ENCODE measurements around the gene SYDE2.
"Not testable (repeated sequence)": the region's sequence is repeated elsewhere in the genome, so short reads cannot be mapped to it uniquely, and the experiment has no call there.

The SYDE2 gene

GRCh38 chr1:85168884-85169283 lies 31.9 kb downstream of the SYDE2 start:
- no peaks in the 10 kb centered on the region for H3K79me2 ChIP-seq (ENCODE audit: control insufficient read depth, insufficient read depth, low read length, unreplicated experiment)
- H3K4me3 ChIP-seq (ENCODE audit: low read depth, low read length) = no peak overlapping the region
- no peak overlapping the region for H2AFZ ChIP-seq (ENCODE audit: low read length, unreplicated experiment)
- H3K4me1 ChIP-seq (ENCODE audit: control insufficient read depth, insufficient read depth, low read length, unreplicated experiment) = no peaks in the 10 kb centered on the region
- H3K27ac ChIP-seq (ENCODE audit: low read depth, low read length) = no peak overlapping the region
- no peaks in the 10 kb centered on the region for H3K36me3 ChIP-seq (ENCODE audit: insufficient read depth, low read length)
- no peaks in the 10 kb centered on the region for H3K27me3 ChIP-seq (ENCODE audit: insufficient read depth, low read length)

- Histone ChIP-seq H3K4me1 (ENCODE audit: control insufficient read depth, insufficient read depth, low read length, unreplicated experiment) (no peaks in the 10 kb centered on the region), H3K79me2 (ENCODE audit: control insufficient read depth, insufficient read depth, low read length, unreplicated experiment) (no peaks in the 10 kb centered on the region), H2AFZ (ENCODE audit: low read length, unreplicated experiment) (no peak overlapping the region), H3K27me3 (ENCODE audit: insufficient read depth, low read length) (no peaks in the 10 kb centered on the region), H3K36me3 (ENCODE audit: insufficient read depth, low read length) (no peaks in the 10 kb centered on the region), H3K27ac (ENCODE audit: low read depth, low read length) (no peak overlapping the region), H3K4me3 (ENCODE audit: low read depth, low read length) (no peak overlapping the region)
These were observed 34.5 kb downstream of the SYDE2 start for GRCh38 chr1:85166351-85166750.

- Histone ChIP-seq H3K79me2 (ENCODE audit: control insufficient read depth, insufficient read depth, low read length, unreplicated experiment) (no peaks in the 10 kb centered on the region), H3K36me3 (ENCODE audit: insufficient read depth, low read length) (no peaks in the 10 kb centered on the region), H3K4me1 (ENCODE audit: control insufficient read depth, insufficient read depth, low read length, unreplicated experiment) (no peaks in the 10 kb centered on the region), H3K4me3 (ENCODE audit: low read depth, low read length) (no peak overlapping the region), H3K27ac (ENCODE audit: low read depth, low read length) (no peak overlapping the region), H3K27me3 (ENCODE audit: insufficient read depth, low read length) (no peaks in the 10 kb centered on the region), H2AFZ (ENCODE audit: low read length, unreplicated experiment) (no peak overlapping the region)
These were observed 41.9 kb downstream of the SYDE2 start for GRCh38 chr1:85158910-85159309.

- Histone ChIP-seq H2AFZ (ENCODE audit: low read length, unreplicated experiment) (no peak overlapping the region), H3K27me3 (ENCODE audit: insufficient read depth, low read length) (no peaks in the 10 kb centered on the region), H3K79me2 (ENCODE audit: control insufficient read depth, insufficient read depth, low read length, unreplicated experiment) (no peaks in the 10 kb centered on the region), H3K27ac (ENCODE audit: low read depth, low read length) (no peak overlapping the region), H3K36me3 (ENCODE audit: insufficient read depth, low read length) (no peaks in the 10 kb centered on the region), H3K4me1 (ENCODE audit: control insufficient read depth, insufficient read depth, low read length, unreplicated experiment) (no peaks in the 10 kb centered on the region), H3K4me3 (ENCODE audit: low read depth, low read length) (no peak overlapping the region)
These were observed 43.4 kb downstream of the SYDE2 start for GRCh38 chr1:85157436-85157835.

- H3K4me3 ChIP-seq (ENCODE audit: low read depth, low read length) = no peak overlapping the region
- H3K36me3 ChIP-seq (ENCODE audit: insufficient read depth, low read length) = no peaks in the 10 kb centered on the region
- no peaks in the 10 kb centered on the region for H3K27me3 ChIP-seq (ENCODE audit: insufficient read depth, low read length)
- no peaks in the 10 kb centered on the region for H3K79me2 ChIP-seq (ENCODE audit: control insufficient read depth, insufficient read depth, low read length, unreplicated experiment)
- no peak overlapping the region for H3K27ac ChIP-seq (ENCODE audit: low read depth, low read length)
- peaks cover 5% of the 10 kb centered on the region for H3K4me1 ChIP-seq (ENCODE audit: control insufficient read depth, insufficient read depth, low read length, unreplicated experiment)
- no peak overlapping the region for H2AFZ ChIP-seq (ENCODE audit: low read length, unreplicated experiment)
These were observed 47.5 kb downstream of the SYDE2 start for GRCh38 chr1:85153149-85153891.

GRCh38 chr1:85151446-85151845 lies 49.4 kb downstream of the SYDE2 start:
- no peaks in the 10 kb centered on the region for H3K79me2 ChIP-seq (ENCODE audit: control insufficient read depth, insufficient read depth, low read length, unreplicated experiment)
- H3K4me3 ChIP-seq (ENCODE audit: low read depth, low read length) = no peak overlapping the region
- H3K36me3 ChIP-seq (ENCODE audit: insufficient read depth, low read length) = no peaks in the 10 kb centered on the region
- no peaks in the 10 kb centered on the region for H3K27me3 ChIP-seq (ENCODE audit: insufficient read depth, low read length)
- no peak overlapping the region for H3K27ac ChIP-seq (ENCODE audit: low read depth, low read length)
- no peak overlapping the region for H2AFZ ChIP-seq (ENCODE audit: low read length, unreplicated experiment)
- peaks cover 5% of the 10 kb centered on the region for H3K4me1 ChIP-seq (ENCODE audit: control insufficient read depth, insufficient read depth, low read length, unreplicated experiment)

- H3K27me3 ChIP-seq (ENCODE audit: insufficient read depth, low read length) = no peaks in the 10 kb centered on the region
- H2AFZ ChIP-seq (ENCODE audit: low read length, unreplicated experiment) = no peak overlapping the region
- H3K79me2 ChIP-seq (ENCODE audit: control insufficient read depth, insufficient read depth, low read length, unreplicated experiment) = no peaks in the 10 kb centered on the region
- no peak overlapping the region for H3K27ac ChIP-seq (ENCODE audit: low read depth, low read length)
- H3K4me1 ChIP-seq (ENCODE audit: control insufficient read depth, insufficient read depth, low read length, unreplicated experiment) = peaks cover 5% of the 10 kb centered on the region
- H3K36me3 ChIP-seq (ENCODE audit: insufficient read depth, low read length) = no peaks in the 10 kb centered on the region
- no peak overlapping the region for H3K4me3 ChIP-seq (ENCODE audit: low read depth, low read length)
These were observed 51.0 kb downstream of the SYDE2 start for GRCh38 chr1:85149805-85150204.

- Histone ChIP-seq H3K4me1 (ENCODE audit: control insufficient read depth, insufficient read depth, low read length, unreplicated experiment) (peaks cover 5% of the 10 kb centered on the region), H3K27ac (ENCODE audit: low read depth, low read length) (no peak overlapping the region), H3K79me2 (ENCODE audit: control insufficient read depth, insufficient read depth, low read length, unreplicated experiment) (no peaks in the 10 kb centered on the region), H2AFZ (ENCODE audit: low read length, unreplicated experiment) (no peak overlapping the region), H3K4me3 (ENCODE audit: low read depth, low read length) (no peak overlapping the region), H3K27me3 (ENCODE audit: insufficient read depth, low read length) (no peaks in the 10 kb centered on the region), H3K36me3 (ENCODE audit: insufficient read depth, low read length) (no peaks in the 10 kb centered on the region)
These were observed 52.1 kb downstream of the SYDE2 start for GRCh38 chr1:85148524-85149250.

- Histone ChIP-seq H3K79me2 (ENCODE audit: control insufficient read depth, insufficient read depth, low read length, unreplicated experiment) (no peaks in the 10 kb centered on the region), H3K4me1 (ENCODE audit: control insufficient read depth, insufficient read depth, low read length, unreplicated experiment) (peaks cover 5% of the 10 kb centered on the region), H2AFZ (ENCODE audit: low read length, unreplicated experiment) (no peak overlapping the region), H3K27ac (ENCODE audit: low read depth, low read length) (no peak overlapping the region), H3K27me3 (ENCODE audit: insufficient read depth, low read length) (no peaks in the 10 kb centered on the region), H3K36me3 (ENCODE audit: insufficient read depth, low read length) (no peaks in the 10 kb centered on the region), H3K4me3 (ENCODE audit: low read depth, low read length) (no peak overlapping the region)
These were observed 53.9 kb downstream of the SYDE2 start for GRCh38 chr1:85146972-85147359.

- not testable (repeated sequence) for H3K79me2 ChIP-seq (ENCODE audit: control insufficient read depth, insufficient read depth, low read length, unreplicated experiment); H3K4me1 ChIP-seq (ENCODE audit: control insufficient read depth, insufficient read depth, low read length, unreplicated experiment); H3K4me3 ChIP-seq (ENCODE audit: low read depth, low read length); H2AFZ ChIP-seq (ENCODE audit: low read length, unreplicated experiment); H3K27ac ChIP-seq (ENCODE audit: low read depth, low read length); H3K36me3 ChIP-seq (ENCODE audit: insufficient read depth, low read length); H3K27me3 ChIP-seq (ENCODE audit: insufficient read depth, low read length)
These were observed 54.4 kb downstream of the SYDE2 start for GRCh38 chr1:85146298-85146971.

Measured in ACC112 (cell line).